GM18861 (cell line): ENCODE data around the gene MEF2B.
"Not testable (repeated sequence)": the region's sequence is repeated elsewhere in the genome, so short reads cannot be mapped to it uniquely, and the experiment has no call there.

ENCODE experiments used
- ATAC-seq: cut with Tn5 transposase; IDR thresholded peaks from one replicate; pipeline ENCODE4 v1.9.1; 2021; ENCODE audit not compliant: unreplicated experiment

Gene MEF2B

DNA sequence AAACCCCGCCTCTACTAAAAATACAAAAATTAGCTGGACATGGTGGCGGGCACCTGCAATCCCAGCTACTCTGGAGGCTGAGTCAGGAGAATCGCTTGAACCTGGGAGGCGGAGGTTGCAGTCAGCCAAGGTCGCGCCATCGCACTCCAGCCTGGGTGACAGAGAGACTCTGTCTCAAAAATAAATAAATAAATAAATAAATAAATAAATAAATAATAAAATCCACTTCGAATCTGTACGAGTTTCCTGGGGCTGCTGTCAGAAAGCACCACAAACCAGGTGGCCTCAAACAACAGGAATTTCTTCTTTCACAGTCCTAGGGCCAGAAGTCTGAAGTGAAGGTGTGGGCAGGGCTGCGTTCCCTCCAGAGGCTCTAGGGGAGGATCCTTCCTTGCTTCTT is 67.5 kb downstream of the MEF2B start:
- ATAC-seq, result not testable (repeated sequence)

DNA sequence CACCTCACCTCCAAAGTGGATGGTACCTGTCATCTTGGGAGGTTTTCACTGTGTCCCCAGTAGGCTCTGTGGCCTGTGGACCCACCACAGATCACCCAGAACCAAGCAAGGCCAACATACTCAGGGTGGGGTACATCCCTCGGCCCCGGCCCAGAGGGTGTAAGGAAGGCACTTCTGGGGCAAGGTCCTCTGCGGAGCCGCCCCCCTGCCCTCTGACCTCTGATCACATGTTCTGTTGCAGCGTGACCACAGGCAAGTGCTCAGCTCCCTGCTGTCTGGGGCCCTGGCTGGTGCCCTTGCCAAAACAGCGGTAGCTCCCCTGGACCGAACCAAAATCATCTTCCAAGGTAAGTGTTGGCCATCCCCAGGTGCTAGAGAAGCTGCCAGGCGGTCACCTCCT is 68.5 kb downstream of the MEF2B start:
- no peak for ATAC-seq

DNA sequence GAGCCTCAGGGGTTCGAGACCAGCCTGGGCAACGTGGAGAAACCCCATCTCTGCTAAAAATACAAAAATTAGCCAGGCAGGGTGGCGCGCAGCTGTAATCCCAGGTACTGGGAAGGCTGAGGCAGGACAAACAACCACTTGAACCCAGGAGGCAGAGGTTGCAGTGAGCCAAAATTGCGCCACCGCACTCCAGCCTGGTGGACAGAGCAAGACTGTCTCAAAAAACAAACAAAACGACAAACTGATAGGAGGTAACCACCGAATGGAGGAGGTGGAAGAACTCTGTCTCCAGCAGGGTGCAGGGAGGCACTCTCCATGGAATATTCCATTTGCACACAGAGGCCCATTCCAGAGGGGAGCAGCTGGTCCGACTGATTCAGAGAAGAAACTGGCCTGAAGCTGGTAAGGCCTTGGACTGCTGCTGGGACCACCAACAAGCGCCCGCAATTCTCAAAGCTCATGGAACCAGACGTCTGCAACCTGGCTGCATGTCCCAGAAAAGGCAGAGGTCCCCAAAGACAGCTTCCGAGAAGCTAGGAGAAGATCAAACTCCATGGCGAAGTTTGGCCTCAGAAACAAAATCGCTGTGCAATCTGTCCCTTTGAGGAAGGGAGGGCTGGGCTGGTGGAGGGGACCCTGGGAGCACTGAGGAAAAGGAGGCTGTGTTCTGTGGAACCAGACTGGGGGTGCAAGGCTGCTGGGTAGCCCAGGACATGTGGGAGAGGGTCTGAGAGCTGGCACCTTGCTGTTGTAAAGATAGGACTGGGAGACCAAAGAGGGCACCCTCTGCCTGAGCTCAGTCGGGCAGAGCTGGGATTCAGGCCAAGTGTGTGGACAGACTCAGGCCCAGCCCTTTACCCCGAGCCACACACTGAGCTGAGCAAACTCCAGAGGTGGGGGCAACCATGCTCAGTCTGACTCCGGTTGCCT is 71.1 kb downstream of the MEF2B start:
- ATAC-seq, result no peak

DNA sequence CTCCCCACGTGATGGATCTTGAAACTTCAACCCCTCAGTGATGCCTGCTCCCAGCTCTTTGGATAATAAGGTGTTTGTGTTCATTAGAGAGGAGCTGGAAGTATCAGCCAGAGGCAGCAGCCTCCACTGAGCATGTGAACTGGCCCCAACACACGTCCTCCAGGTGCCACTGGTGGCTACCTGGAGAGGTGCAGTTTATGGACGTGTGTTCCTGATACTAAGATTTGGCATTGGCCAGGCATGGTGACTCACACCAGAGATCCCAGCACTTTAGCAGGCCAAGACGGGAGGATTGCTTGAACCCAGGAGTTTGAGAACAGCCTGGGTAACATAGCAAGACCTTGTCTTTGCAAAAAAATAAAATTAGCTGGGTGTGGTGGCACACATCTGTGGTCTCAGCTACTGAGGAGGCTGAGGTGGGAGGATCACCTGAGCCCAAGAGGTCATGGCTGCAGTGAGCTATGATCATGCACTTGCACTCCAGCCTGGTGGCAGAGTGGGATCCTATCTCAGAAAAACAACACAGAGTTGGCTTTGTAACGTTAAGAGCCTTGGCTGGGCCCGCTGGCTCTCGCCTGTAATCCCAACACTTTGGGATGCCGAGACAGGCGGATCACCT is 71.9 kb downstream of the MEF2B start:
- ATAC-seq, result no peak

DNA sequence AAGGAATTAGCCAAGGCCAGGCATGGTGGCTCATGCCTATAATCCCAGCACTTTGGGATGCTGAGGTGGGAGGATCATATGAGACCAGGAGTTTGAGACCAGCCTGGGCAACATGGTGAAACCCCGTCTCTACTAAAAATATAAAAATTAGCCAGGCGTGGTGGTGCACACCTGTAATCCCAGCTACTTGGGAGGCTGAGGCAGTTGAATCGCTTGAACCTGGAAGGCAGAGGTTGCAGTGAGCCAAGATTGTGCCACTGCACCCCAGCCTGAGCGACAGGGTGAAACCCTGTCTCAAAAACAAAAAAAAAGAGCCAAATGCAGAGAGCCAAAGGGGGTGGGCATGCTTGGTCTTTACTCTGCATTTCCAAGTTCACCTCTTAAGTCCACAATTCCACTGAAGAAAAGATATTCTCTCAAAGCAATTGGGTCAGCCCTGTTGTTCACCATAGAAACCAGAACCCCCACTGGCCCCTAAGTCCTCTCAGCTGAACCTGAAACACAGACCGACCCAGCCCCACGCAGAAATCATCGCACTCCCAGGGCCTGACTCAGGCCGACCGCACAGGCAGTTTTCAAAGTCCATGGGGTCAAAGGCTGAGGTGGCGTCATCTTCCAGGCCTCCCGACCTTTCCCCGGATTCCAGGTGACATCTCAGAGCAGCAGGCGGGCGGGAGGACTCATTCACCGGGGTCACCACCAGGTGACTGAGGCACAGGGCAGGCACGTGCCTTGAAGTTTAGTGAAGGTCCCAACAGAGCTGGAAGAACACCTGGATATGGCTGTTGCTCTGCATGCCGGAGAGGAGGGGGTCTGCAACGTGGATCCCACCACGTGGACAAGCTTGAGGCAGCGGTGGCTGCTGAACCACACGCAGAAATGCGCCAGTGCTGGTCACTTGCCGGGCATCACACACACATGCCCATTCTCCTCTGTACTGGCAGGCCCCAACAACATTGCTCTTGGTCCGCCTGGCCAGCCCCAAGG is 73.1 kb downstream of the MEF2B start:
- ATAC-seq, result no peak

- no peak for ATAC-seq
Observed at GRCh38 chr19:19095691-19096090, 74.4 kb downstream of the MEF2B start.
